Measurements from ENCODE around the gene CFAP210. TPM values are rescaled to one million over a fixed set of nuclear protein-coding genes. Genes with fewer than 3 reads are reported as not detected.

Gene CFAP210
- total RNA-seq, 3 donors from 2014 or later: 0.66 to 3.4 TPM; not detected in 1

- intact Hi-C loops (cut with DNase I; ENCODE audit: low total_unique reads): no loop called here
- no peak for DNase-seq (ENCODE audit: low spot score in 2 of 2)
- no peak for TF ChIP-seq POLR2AphosphoS5 (IDR thresholded peaks at IDR 0.05)
- TF ChIP-seq, protein P1, sequence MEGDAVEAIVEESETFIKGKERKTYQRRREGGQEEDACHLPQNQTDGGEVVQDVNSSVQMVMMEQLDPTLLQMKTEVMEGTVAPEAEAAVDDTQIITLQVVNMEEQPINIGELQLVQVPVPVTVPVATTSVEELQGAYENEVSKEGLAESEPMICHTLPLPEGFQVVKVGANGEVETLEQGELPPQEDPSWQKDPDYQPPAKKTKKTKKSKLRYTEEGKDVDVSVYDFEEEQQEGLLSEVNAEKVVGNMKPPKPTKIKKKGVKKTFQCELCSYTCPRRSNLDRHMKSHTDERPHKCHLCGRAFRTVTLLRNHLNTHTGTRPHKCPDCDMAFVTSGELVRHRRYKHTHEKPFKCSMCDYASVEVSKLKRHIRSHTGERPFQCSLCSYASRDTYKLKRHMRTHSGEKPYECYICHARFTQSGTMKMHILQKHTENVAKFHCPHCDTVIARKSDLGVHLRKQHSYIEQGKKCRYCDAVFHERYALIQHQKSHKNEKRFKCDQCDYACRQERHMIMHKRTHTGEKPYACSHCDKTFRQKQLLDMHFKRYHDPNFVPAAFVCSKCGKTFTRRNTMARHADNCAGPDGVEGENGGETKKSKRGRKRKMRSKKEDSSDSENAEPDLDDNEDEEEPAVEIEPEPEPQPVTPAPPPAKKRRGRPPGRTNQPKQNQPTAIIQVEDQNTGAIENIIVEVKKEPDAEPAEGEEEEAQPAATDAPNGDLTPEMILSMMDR (IDR thresholded peaks at IDR 0.05): no peak
- no peak for TF ChIP-seq POLR2A (IDR thresholded peaks at IDR 0.05)
- Histone ChIP-seq H3K9me3 (no peaks in the 10 kb centered on the region), H3K4me3 (no peak overlapping the region), H3K27me3 (no peaks in the 10 kb centered on the region), H3K4me1 (no peaks in the 10 kb centered on the region), H3K36me3 (no peaks in the 10 kb centered on the region), H3K27ac (no peak overlapping the region)
These were observed 19.1 kb upstream of the CFAP210 start for GRCh38 chr2:169713331-169713730.

DNA sequence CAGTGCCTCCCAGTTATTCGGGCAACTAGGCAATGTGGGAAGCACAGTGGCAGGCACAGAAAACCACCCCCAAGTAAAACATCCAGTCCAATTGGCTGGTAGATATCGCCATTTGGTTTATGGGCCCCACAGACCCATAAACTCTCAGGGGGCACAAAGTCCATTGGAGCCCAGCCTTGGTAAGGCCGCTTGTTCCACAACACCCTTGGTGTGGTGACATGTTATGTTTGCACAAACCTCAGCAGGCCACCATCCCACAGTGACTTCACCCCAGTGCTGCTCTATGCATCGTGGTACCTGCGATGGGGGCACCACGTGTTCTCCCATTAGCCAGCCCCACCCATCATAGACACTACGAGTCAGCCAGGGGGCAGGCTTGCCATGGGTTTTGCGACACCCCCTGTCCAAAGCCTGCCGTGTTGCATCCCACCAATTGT, 18.6 kb upstream of the CFAP210 start:
- H3K27ac ChIP-seq: no peak overlapping the region
- H3K36me3 ChIP-seq: no peaks in the 10 kb centered on the region
- TF ChIP-seq POLR2A (IDR thresholded peaks at IDR 0.05) (no peak), POLR2AphosphoS5 (IDR thresholded peaks at IDR 0.05) (no peak)
- TF ChIP-seq, protein P1 (IDR thresholded peaks at IDR 0.05): no peak
- no peak for DNase-seq (ENCODE audit: low spot score in 2 of 2)
- intact Hi-C loops (cut with DNase I; ENCODE audit: low total_unique reads): no loop called here
- no peaks in the 10 kb centered on the region for H3K9me3 ChIP-seq
- no peak overlapping the region for H3K4me3 ChIP-seq
- no peaks in the 10 kb centered on the region for H3K4me1 ChIP-seq
- no peaks in the 10 kb centered on the region for H3K27me3 ChIP-seq

- Histone ChIP-seq H3K36me3 (no peaks in the 10 kb centered on the region), H3K27me3 (no peaks in the 10 kb centered on the region), H3K4me3 (no peak overlapping the region), H3K4me1 (no peaks in the 10 kb centered on the region), H3K27ac (no peak overlapping the region), H3K9me3 (no peaks in the 10 kb centered on the region)
- no peak for TF ChIP-seq POLR2AphosphoS5 (IDR thresholded peaks at IDR 0.05)
- TF ChIP-seq, protein P1 (IDR thresholded peaks at IDR 0.05): no peak
- no peak for DNase-seq (ENCODE audit: low spot score in 2 of 2)
- intact Hi-C loops (cut with DNase I; ENCODE audit: low total_unique reads): loop anchor here (1.0 kb wide), 1 partner anchor 11 kb away; no protein-coding TSS in a partner anchor
These were observed 17.7 kb upstream of the CFAP210 start for GRCh38 chr2:169711751-169712509.

- DNase-seq (ENCODE audit: low spot score in 2 of 2): no peak
- Histone ChIP-seq H3K4me3 (no peak overlapping the region), H3K36me3 (no peaks in the 10 kb centered on the region), H3K27me3 (no peaks in the 10 kb centered on the region), H3K9me3 (no peaks in the 10 kb centered on the region), H3K4me1 (no peaks in the 10 kb centered on the region), H3K27ac (no peak overlapping the region)
- TF ChIP-seq, protein P1 (IDR thresholded peaks at IDR 0.05): no peak
- TF ChIP-seq POLR2A (IDR thresholded peaks at IDR 0.05) (no peak), POLR2AphosphoS5 (IDR thresholded peaks at IDR 0.05) (no peak)
- intact Hi-C loops (cut with DNase I; ENCODE audit: low total_unique reads): no loop called here
These were observed 15.8 kb upstream of the CFAP210 start for GRCh38 chr2:169709981-169710380.

- TF ChIP-seq POLR2A (IDR thresholded peaks at IDR 0.05) (no peak), POLR2AphosphoS5 (IDR thresholded peaks at IDR 0.05) (no peak)
- TF ChIP-seq, protein P1 (IDR thresholded peaks at IDR 0.05): no peak
- no peak overlapping the region for H3K4me3 ChIP-seq
- H3K36me3 ChIP-seq: no peaks in the 10 kb centered on the region
- H3K4me1 ChIP-seq: no peaks in the 10 kb centered on the region
- H3K27ac ChIP-seq: no peak overlapping the region
- DNase-seq (ENCODE audit: low spot score in 2 of 2): no peak
- no peaks in the 10 kb centered on the region for H3K9me3 ChIP-seq
- intact Hi-C loops (cut with DNase I; ENCODE audit: low total_unique reads): no loop called here
- no peaks in the 10 kb centered on the region for H3K27me3 ChIP-seq
These were observed 15.1 kb upstream of the CFAP210 start for GRCh38 chr2:169709331-169709730.

Measured in breast epithelium (tissue), 4 donors.